ENCODE measurements around the gene ESM1. TPM values are rescaled to one million over a fixed set of nuclear protein-coding genes. Genes with fewer than 3 reads are reported as not detected.

Gene ESM1
- total RNA-seq, 2 experiments from 2014 or later = 0.76 to 0.83 TPM

DNA sequence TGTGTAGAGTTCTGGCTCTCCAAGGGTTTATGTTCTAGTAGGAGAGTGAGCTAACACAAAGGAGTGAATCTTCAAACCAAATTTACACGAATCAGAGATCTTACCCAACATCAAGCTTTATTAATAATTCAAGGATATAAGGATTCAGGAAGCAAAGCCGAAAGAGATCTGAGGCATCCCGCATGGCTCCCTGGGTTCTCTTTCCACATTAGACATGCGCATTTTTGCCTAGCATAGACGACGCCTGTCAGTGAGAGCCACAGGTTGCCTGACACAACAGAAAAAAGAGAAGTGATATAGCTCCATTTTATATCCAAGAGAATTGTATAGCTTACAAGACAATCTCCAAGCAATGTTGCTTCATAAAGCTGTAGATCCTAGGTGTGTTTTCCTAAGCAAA lies 52.6 kb downstream of the ESM1 start:
- Mint-ChIP-seq H3K27me3 (peaks cover 35% of the 10 kb centered on the region), H3K4me3 (no peak overlapping the region), H3K36me3 (ENCODE audit: low read depth) (no peaks in the 10 kb centered on the region), H3K4me1 (peaks cover 7% of the 10 kb centered on the region), H3K27ac (no peak overlapping the region), H3K9me3 (no peaks in the 10 kb centered on the region)
- ChIA-PET CTCF (interaction anchor here (1.2 to 1.4 kb wide), 2 partner anchors 10 to 26 kb away, joined by 6 to 8 read pairs; no protein-coding TSS in a partner anchor), POLR2A (no interaction called here)
- no peak for DNase-seq

DNA sequence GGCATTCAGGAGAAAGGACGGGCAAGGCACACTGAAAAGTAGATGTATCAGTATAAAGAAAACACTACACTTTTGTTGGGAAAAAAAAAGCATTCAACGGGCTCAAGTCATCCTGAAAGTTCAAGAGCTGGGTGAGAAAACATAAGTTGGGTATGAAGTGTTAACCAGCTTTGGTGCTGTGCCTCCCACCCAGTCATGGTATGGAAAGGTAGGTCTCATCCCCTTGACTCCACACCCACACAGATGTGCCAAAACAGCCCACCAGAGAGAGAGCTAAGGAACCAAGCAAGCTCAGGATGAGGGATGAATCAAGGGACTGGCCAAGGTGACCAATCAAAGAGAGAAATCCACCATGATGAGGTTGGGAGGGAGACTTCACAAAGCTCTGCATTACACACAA lies 54.7 kb downstream of the ESM1 start:
- Mint-ChIP-seq H3K36me3 (ENCODE audit: low read depth) (peaks cover 3% of the 10 kb centered on the region), H3K27ac (no peak overlapping the region), H3K9me3 (peaks cover 3% of the 10 kb centered on the region), H3K4me1 (peaks cover 16% of the 10 kb centered on the region), H3K27me3 (peaks cover 23% of the 10 kb centered on the region), H3K4me3 (no peak overlapping the region)
- ChIA-PET CTCF (interaction anchor here (0.7 to 2.1 kb wide), 5 partner anchors 12 to 231 kb away, joined by 3 to 16 read pairs (median 4); no protein-coding TSS in a partner anchor), POLR2A (interaction anchor here (0.8 kb wide), 1 partner anchor 8 kb away, joined by 3 read pairs; no protein-coding TSS in a partner anchor)
- no peak for DNase-seq

Other genes starting within 250 kb of the ESM1 start
- gene GZMK, start 38.7 kb upstream of the ESM1 start, total RNA-seq = 10 to 100 TPM; 14.5 to 14.7 TPM
- 1,000 to 10,000 TPM; 1,058 to 1,099 TPM for gene GZMA, start 117.1 kb upstream of the ESM1 start, total RNA-seq
- not detected for gene GPX8, start 174.6 kb upstream of the ESM1 start, total RNA-seq
- under 1 TPM; 0.13 to 0.18 TPM for gene CDC20B, start 187.6 kb upstream of the ESM1 start, total RNA-seq
- gene MCIDAS, start 241.7 kb upstream of the ESM1 start, total RNA-seq = not detected
- gene CCNO, start 248.0 kb upstream of the ESM1 start, total RNA-seq = under 1 TPM in 1 of 2 experiments, not detected in 1; 0.15 TPM